K562 (cell line): ENCODE data around the gene CENPI. TPM values are rescaled to one million over a fixed set of nuclear protein-coding genes. Genes with fewer than 3 reads are reported as not detected.
A peak's percentile ranks its signal among the peaks of the same experiment; 100 is the strongest.

Experiments used
- CHCHD3 ChIP-seq: fragments of 250-450 bp; sonication (Bioruptor Pico); IDR thresholded peaks from 2 replicates; pipeline ENCODE4 v2.1.2; 2022; ENCODE audit warnings: mild to moderate bottlenecking
- MGA ChIP-seq: fragments of 450-650 bp; IDR thresholded peaks from 2 replicates; pipeline ENCODE4 v1.6.1; 2016; ENCODE audit warnings: mild to moderate bottlenecking, moderate library complexity
- REST ChIP-seq, 2 experiments: fragments of 450-650 bp; formaldehyde crosslinking in 1 of 2; IDR thresholded peaks; 2 replicates each; pipeline versions ENCODE4 v1.4.0 to v1.6.1; 2014 to 2020; ENCODE audit warnings: mild to moderate bottlenecking in 2 of 2, borderline replicate concordance in 1 of 2, low read depth in 1 of 2
- ZBTB1 ChIP-seq: sonication (generic); formaldehyde crosslinking; IDR thresholded peaks from 2 replicates; pipeline ENCODE4 v1.8.1; 2023; ENCODE audit warnings: missing genetic modification reagents, low read depth, mild to moderate bottlenecking, borderline replicate concordance
- polyA plus RNA-seq, 8 experiments: library from polyadenylated mRNA; depleted of rRNA in 4 of 8; stranded (reverse) in 5 of 8; unstranded in 3 of 8; fragments of >200 nt; fragmentation: Nextera tagmentation in 2 of 8; fragmentation: Illumina TruSeq in 1 of 8; extraction: Ambion mirVana in 2 of 8; extraction: Trizol in 1 of 8; gene quantifications; 2 replicates each; pipeline versions ENCODE4 v1.2.1 to v1.2.3, GENCODE V29; 2011 to 2014; ENCODE audit warnings: inconsistent platforms in 1 of 8, missing spikeins in 1 of 8
- total RNA-seq, 7 experiments: library from RNA; depleted of rRNA in 6 of 7; stranded (reverse); fragments of >200 nt in 6 of 7; fragmentation: Illumina TruSeq in 2 of 7; extraction: Trizol in 2 of 7; gene quantifications; 2 replicates each; pipeline versions ENCODE4 v1.2.1 to v1.2.3, GENCODE V29; 2011 to 2021; ENCODE audit warnings: low replicate concordance in 1 of 7

Gene CENPI
- total and polyA plus RNA-seq, 9 of the 15 experiments (the other 6 are each of a cell fraction or from before 2014, with no cell fraction given) = 6.6 to 23.5 (median 14.9) TPM

GRCh38 chrX:101097546-101098453 is at the start of gene CENPI (continued):
- TF ChIP-seq MGA (peak; percentile 74), ZBTB1 (CRISPR knock-in tag) (no peak), REST (IDR thresholded peaks at IDR 0.05; ENCODE audit: borderline replicate concordance) (no peak), REST (CRISPR knock-in tag; IDR thresholded peaks at IDR 0.05; ENCODE audit: low read depth) (no peak), CHCHD3 (CRISPR knock-in tag) (no peak)
